Neural cell (in vitro differentiated cells): ENCODE results near the gene HERC3. TPM values are rescaled to one million over a fixed set of nuclear protein-coding genes. Genes with fewer than 3 reads are reported as not detected.

Source experiments
- H2AFZ ChIP-seq: fragments of 200-600, 300-800 bp; sonication (generic), shearing (Covaris generic); 2 replicates; pipeline ENCODE4 v1.6.0; 2014; ENCODE audit warnings: low read depth, mild to moderate bottlenecking, antibody characterized with exemption, low read length, moderate library complexity
- H3F3A ChIP-seq: fragments of 200-600 bp; shearing (Covaris generic); 2 replicates; pipeline ENCODE4 v1.6.1; 2016; ENCODE audit warnings: mild to moderate bottlenecking, moderate library complexity, mixed read lengths, antibody characterized with exemption, low read length; ENCODE audit not compliant: insufficient read depth, poor library complexity, severe bottlenecking
- H3K27ac ChIP-seq: fragments of 200-600, 300-800 bp; sonication (generic), shearing (Covaris generic); 2 replicates; pipeline ENCODE4 v1.5.1; 2014; ENCODE audit warnings: mild to moderate bottlenecking, low read length, moderate library complexity
- H3K27me3 ChIP-seq: fragments of 300-800, 200-600 bp; sonication (generic), shearing (Covaris generic); 2 replicates; pipeline ENCODE4 v1.6.0; 2014; ENCODE audit warnings: mild to moderate bottlenecking, low read depth, low read length, moderate library complexity; ENCODE audit not compliant: insufficient read depth
- H3K36me3 ChIP-seq: fragments of 300-800, 200-600 bp; sonication (generic), shearing (Covaris generic); 2 replicates; pipeline ENCODE4 v1.5.1; 2014; ENCODE audit warnings: mild to moderate bottlenecking, antibody characterized with exemption, low read length, moderate library complexity; ENCODE audit not compliant: insufficient read depth
- H3K4me2 ChIP-seq: fragments of 300-800, 200-600 bp; sonication (generic), shearing (Covaris generic); 2 replicates; pipeline ENCODE4 v1.6.0; 2014; ENCODE audit warnings: mild to moderate bottlenecking, low read length
- H3K4me3 ChIP-seq: fragments of 300-800, 200-600 bp; sonication (generic), shearing (Covaris generic); 2 replicates; pipeline ENCODE4 v1.5.1; 2014; ENCODE audit warnings: mild to moderate bottlenecking, low read length, moderate library complexity
- H3K79me2 ChIP-seq: fragments of 200-600 bp; shearing (Covaris generic); replicated peaks from 2 replicates; pipeline ENCODE4 v1.6.0; 2014; ENCODE audit warnings: mild to moderate bottlenecking, low read length, moderate library complexity; ENCODE audit not compliant: insufficient read depth
- H3K9ac ChIP-seq: fragments of 300-800, 200-600 bp; sonication (generic), shearing (Covaris generic); 2 replicates; pipeline ENCODE4 v1.6.1; 2016; ENCODE audit warnings: mild to moderate bottlenecking, low read length, mixed read lengths
- H3K9me2 ChIP-seq: fragments of 200-600 bp; shearing (Covaris generic); 2 replicates; pipeline ENCODE4 v1.6.1; 2016; ENCODE audit warnings: mild to moderate bottlenecking, low read length, mixed read lengths; ENCODE audit not compliant: insufficient read depth
- H3K9me3 ChIP-seq: fragments of 200-600, 300-800 bp; sonication (generic), shearing (Covaris generic); 2 replicates; pipeline ENCODE4 v1.6.1; 2016; ENCODE audit warnings: mild to moderate bottlenecking, mixed run types, low read length, moderate library complexity, mixed read lengths
- H4K20me1 ChIP-seq: fragments of 200-600 bp; shearing (Covaris generic); 2 replicates; pipeline ENCODE4 v1.6.1; 2016; ENCODE audit warnings: mild to moderate bottlenecking, mixed run types; ENCODE audit not compliant: insufficient read depth
- EP300 ChIP-seq: fragments of 450-650 bp; conservative IDR thresholded peaks from 2 replicates; pipeline ENCODE4 v1.6.1; 2014; ENCODE audit warnings: antibody characterized with exemption, mild to moderate bottlenecking, moderate library complexity; ENCODE audit not compliant: poor library complexity, severe bottlenecking
- EZH2 ChIP-seq: fragments of 200-600, 300-800 bp; shearing (Covaris generic), sonication (generic); IDR thresholded peaks from 2 replicates; pipeline ENCODE4 v1.6.1; 2014; ENCODE audit warnings: antibody characterized with exemption, low read length, borderline replicate concordance, mild to moderate bottlenecking; ENCODE audit not compliant: insufficient read depth, poor library complexity, severe bottlenecking
- MXI1 ChIP-seq: fragments of 450-650 bp; conservative IDR thresholded peaks from 2 replicates; pipeline ENCODE4 v1.6.1; 2014; ENCODE audit warnings: antibody characterized with exemption, mild to moderate bottlenecking; ENCODE audit not compliant: poor library complexity, severe bottlenecking
- POLR2AphosphoS5 ChIP-seq: IDR thresholded peaks from 2 replicates; pipeline ENCODE4 v1.6.1; 2012
- RAD21 ChIP-seq: fragments of 450-650 bp; conservative IDR thresholded peaks from 2 replicates; pipeline ENCODE4 v1.6.1; 2014; ENCODE audit warnings: antibody characterized with exemption, mild to moderate bottlenecking, moderate library complexity
- REST ChIP-seq: IDR thresholded peaks from 2 replicates; pipeline ENCODE4 v1.6.1; 2012; ENCODE audit warnings: borderline replicate concordance
- SMC3 ChIP-seq: fragments of 450-650 bp; conservative IDR thresholded peaks from 2 replicates; pipeline ENCODE4 v1.6.1; 2014; ENCODE audit warnings: antibody characterized with exemption, mild to moderate bottlenecking, moderate library complexity; ENCODE audit not compliant: poor library complexity
- TAF1 ChIP-seq: IDR thresholded peaks from 2 replicates; pipeline ENCODE4 v1.6.1; 2012; ENCODE audit warnings: low read depth
- polyA plus RNA-seq: library from polyadenylated mRNA; depleted of rRNA; stranded (reverse); fragments of >200 nt; gene quantifications from 2 replicates; pipeline ENCODE4 v1.2.3, GENCODE V29; 2014
- TF ChIP-seq, protein P1 (sequence below): fragments of 450-650 bp; IDR thresholded peaks from 2 replicates; pipeline ENCODE4 v1.5.1; 2014; ENCODE audit warnings: antibody characterized with exemption, mild to moderate bottlenecking, moderate library complexity; ENCODE audit not compliant: poor library complexity, severe bottlenecking

HERC3 gene
- polyA plus RNA-seq, 1 donor from 2014 or later, result 49.2 TPM

GRCh38 chr4:88628746-88629145 lies 36.5 kb downstream of the HERC3 start:
- no peak overlapping the region for H3K27ac ChIP-seq
- no peaks in the 10 kb centered on the region for H3K9me3 ChIP-seq
- H3K4me3 ChIP-seq, result no peak overlapping the region
- H3K4me2 ChIP-seq, result no peak overlapping the region
- H3K27me3 ChIP-seq, result no peaks in the 10 kb centered on the region
- no peak overlapping the region for H2AFZ ChIP-seq
- H3K79me2 ChIP-seq, result peaks cover 8% of the 10 kb centered on the region
- H3K9me2 ChIP-seq, result no peaks in the 10 kb centered on the region
- no peak overlapping the region for H3K9ac ChIP-seq
- TF ChIP-seq TAF1, result no peak
- no peak for TF ChIP-seq SMC3
- no peak for TF ChIP-seq EZH2
- no peak for TF ChIP-seq RAD21
- no peak for TF ChIP-seq EP300
- TF ChIP-seq, protein P1, sequence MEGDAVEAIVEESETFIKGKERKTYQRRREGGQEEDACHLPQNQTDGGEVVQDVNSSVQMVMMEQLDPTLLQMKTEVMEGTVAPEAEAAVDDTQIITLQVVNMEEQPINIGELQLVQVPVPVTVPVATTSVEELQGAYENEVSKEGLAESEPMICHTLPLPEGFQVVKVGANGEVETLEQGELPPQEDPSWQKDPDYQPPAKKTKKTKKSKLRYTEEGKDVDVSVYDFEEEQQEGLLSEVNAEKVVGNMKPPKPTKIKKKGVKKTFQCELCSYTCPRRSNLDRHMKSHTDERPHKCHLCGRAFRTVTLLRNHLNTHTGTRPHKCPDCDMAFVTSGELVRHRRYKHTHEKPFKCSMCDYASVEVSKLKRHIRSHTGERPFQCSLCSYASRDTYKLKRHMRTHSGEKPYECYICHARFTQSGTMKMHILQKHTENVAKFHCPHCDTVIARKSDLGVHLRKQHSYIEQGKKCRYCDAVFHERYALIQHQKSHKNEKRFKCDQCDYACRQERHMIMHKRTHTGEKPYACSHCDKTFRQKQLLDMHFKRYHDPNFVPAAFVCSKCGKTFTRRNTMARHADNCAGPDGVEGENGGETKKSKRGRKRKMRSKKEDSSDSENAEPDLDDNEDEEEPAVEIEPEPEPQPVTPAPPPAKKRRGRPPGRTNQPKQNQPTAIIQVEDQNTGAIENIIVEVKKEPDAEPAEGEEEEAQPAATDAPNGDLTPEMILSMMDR, result no peak
- TF ChIP-seq REST, result no peak
- no peak for TF ChIP-seq MXI1
- TF ChIP-seq POLR2AphosphoS5, result no peak
- no peaks in the 10 kb centered on the region for H3K36me3 ChIP-seq
- H4K20me1 ChIP-seq, result no peaks in the 10 kb centered on the region
- no peaks in the 10 kb centered on the region for H3F3A ChIP-seq

DNA sequence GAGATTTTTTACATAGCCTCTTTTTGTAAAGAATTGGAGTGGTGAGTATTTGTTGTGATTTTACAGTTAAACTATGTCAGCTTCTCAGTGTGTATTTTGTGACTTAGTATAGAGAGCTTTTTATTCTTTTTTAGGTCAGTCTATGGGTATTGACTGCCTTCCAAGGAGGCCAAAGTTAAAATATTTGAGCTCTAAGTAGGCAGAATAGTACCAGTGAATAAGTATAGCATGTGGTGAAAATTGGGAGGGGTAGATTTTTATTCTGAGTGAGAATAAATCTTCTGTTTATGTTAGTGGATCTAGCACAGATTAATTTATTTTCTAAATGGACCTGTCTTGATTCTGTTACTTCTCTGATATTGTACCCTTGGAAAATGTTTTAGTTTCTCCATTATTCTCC lies 37.5 kb downstream of the HERC3 start:
- Histone ChIP-seq H3K36me3 (no peaks in the 10 kb centered on the region), H3K4me2 (no peak overlapping the region), H3F3A (no peaks in the 10 kb centered on the region), H3K9ac (no peak overlapping the region), H2AFZ (no peak overlapping the region), H3K9me2 (no peaks in the 10 kb centered on the region), H3K9me3 (no peaks in the 10 kb centered on the region), H3K79me2 (peaks cover 5% of the 10 kb centered on the region), H3K4me3 (no peak overlapping the region), H4K20me1 (no peaks in the 10 kb centered on the region), H3K27me3 (no peaks in the 10 kb centered on the region), H3K27ac (no peak overlapping the region)
- TF ChIP-seq POLR2AphosphoS5, result no peak
- TF ChIP-seq, protein P1, result no peak
- no peak for TF ChIP-seq EZH2
- no peak for TF ChIP-seq SMC3
- no peak for TF ChIP-seq MXI1
- TF ChIP-seq TAF1, result no peak
- no peak for TF ChIP-seq RAD21
- no peak for TF ChIP-seq REST
- TF ChIP-seq EP300, result no peak
